Prostate gland (tissue), 2 donors: Measurements from ENCODE around the gene USP50. TPM values are rescaled to one million over a fixed set of nuclear protein-coding genes. Genes with fewer than 3 reads are reported as not detected.
"Not testable (repeated sequence)": the region's sequence is repeated elsewhere in the genome, so short reads cannot be mapped to it uniquely, and the experiment has no call there.

Source experiments
- DNase-seq: peaks from one replicate; pipeline ENCODE4 v3.0.0-alpha.2; 2019; ENCODE audit warnings: low spot score
- H3K27ac ChIP-seq, 2 donors: fragments of 200-600 bp; sonication (generic); 2 replicates each; pipeline ENCODE4 v1.5.1; 2017 to 2019
- H3K27me3 ChIP-seq: fragments of 200-600 bp; sonication (generic); replicated peaks from 2 replicates; pipeline ENCODE4 v1.5.1; 2019; ENCODE audit not compliant: insufficient read depth
- H3K36me3 ChIP-seq, 2 donors: fragments of 200-600 bp; sonication (generic); 1 replicate in 1 of 2; 2 replicates in 1 of 2; pipeline versions ENCODE4 v1.5.1 to v1.8.1; 2017 to 2019
- H3K4me1 ChIP-seq: fragments of 200-600 bp; sonication (generic); replicated peaks from 2 replicates; pipeline ENCODE4 v1.5.1; 2019
- H3K4me3 ChIP-seq, 2 donors: fragments of 200-600 bp; sonication (generic); 2 replicates each; pipeline ENCODE4 v1.5.1; 2017 to 2019
- H3K9me3 ChIP-seq: fragments of 200-600 bp; sonication (generic); 2 replicates; pipeline ENCODE4 v1.5.1; 2017
- POLR2A ChIP-seq: fragments of 450-650 bp; IDR thresholded peaks from one replicate; pipeline ENCODE4 v1.6.1; 2016; ENCODE audit warnings: antibody characterized with exemption, mild to moderate bottlenecking
- POLR2AphosphoS5 ChIP-seq: sonication (generic); formaldehyde crosslinking; IDR thresholded peaks from one replicate; pipeline ENCODE4 v1.6.1; 2017; ENCODE audit warnings: antibody characterized with exemption
- WGBS: methylation state at CpG from one replicate; pipeline ENCODE4 v1.1.5; 2018; 5-methylcytosine and 5-hydroxymethylcytosine counted together
- intact Hi-C: fragments of 100-400 bp; cut with DNase I; formaldehyde crosslinking; loops from one replicate; pipeline ENCODE4 v1.14.2; 2022
- total RNA-seq, 2 donors: library from RNA; depleted of rRNA; stranded (reverse); fragments of >200 nt; gene quantifications; one replicate each; pipeline ENCODE4 v1.1.0, GENCODE V29; 2016
- TF ChIP-seq, protein P1 (sequence below), 4 experiments: fragments of 200-600 bp in 2 of 4; fragments of 450-650 bp in 2 of 4; sonication (generic) in 2 of 4; IDR thresholded peaks; 1 replicate in 3 of 4; 2 replicates in 1 of 4; pipeline ENCODE4 v1.5.1; 2016 to 2019; ENCODE audit warnings: antibody characterized with exemption in 4 of 4, mild to moderate bottlenecking in 2 of 4, moderate library complexity in 2 of 4

The USP50 gene
- total RNA-seq, 2 donors from 2014 or later, result 3.5 TPM; not detected in 1

DNA sequence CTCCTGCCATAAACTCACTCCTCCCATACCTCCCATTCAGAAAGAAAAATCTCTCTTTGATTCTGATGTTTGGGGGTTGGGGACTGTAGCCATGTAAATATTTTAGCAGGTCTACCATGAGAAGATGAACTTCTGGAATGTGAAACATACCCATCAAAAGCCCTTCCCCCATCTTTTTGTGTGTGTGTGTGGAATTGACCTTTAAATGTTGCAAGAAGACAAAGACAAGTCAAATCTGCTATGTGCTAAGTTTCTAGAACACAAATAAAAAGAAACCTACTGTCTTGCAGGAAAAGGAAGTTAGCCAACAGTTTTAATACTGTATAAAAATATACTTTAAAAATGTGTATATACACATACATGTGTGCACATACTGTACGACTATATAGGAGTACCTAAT lies 29.7 kb upstream of the USP50 start:
- Histone ChIP-seq H3K27ac (no peak overlapping the region), H3K27me3 (no peaks in the 10 kb centered on the region), H3K4me3 (no peak overlapping the region), H3K36me3 (peaks cover 0 to 4% of the 10 kb centered on the region in 2 donors), H3K4me1 (no peaks in the 10 kb centered on the region), H3K9me3 (no peaks in the 10 kb centered on the region)
- intact Hi-C loops, result no loop called here
- TF ChIP-seq POLR2AphosphoS5 (no peak), POLR2A (no peak)
- TF ChIP-seq, protein P1, sequence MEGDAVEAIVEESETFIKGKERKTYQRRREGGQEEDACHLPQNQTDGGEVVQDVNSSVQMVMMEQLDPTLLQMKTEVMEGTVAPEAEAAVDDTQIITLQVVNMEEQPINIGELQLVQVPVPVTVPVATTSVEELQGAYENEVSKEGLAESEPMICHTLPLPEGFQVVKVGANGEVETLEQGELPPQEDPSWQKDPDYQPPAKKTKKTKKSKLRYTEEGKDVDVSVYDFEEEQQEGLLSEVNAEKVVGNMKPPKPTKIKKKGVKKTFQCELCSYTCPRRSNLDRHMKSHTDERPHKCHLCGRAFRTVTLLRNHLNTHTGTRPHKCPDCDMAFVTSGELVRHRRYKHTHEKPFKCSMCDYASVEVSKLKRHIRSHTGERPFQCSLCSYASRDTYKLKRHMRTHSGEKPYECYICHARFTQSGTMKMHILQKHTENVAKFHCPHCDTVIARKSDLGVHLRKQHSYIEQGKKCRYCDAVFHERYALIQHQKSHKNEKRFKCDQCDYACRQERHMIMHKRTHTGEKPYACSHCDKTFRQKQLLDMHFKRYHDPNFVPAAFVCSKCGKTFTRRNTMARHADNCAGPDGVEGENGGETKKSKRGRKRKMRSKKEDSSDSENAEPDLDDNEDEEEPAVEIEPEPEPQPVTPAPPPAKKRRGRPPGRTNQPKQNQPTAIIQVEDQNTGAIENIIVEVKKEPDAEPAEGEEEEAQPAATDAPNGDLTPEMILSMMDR (IDR thresholded peaks at IDR 0.05), result no peak
- DNase-seq, result no peak
- WGBS, result 67% methylated on average over 1 of the region's 1 CpG

DNA sequence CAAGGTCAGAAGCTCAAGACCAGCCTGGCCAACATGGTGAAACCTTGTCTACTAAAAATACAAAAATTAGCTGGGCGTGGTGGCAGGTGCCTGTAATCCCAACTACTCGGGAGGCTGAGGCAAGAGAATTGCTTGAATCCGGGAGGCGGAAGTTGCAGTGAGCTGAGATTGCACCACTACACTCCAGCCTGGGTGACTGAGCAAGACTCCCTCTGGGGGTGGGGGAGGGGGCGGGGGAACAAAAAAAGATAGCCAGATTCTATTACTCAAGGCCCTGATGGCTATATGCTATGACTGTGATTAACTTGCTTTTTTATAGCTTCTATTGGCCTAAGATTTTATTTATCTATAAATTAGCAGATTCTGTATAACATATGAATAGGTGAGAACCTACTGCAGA lies 27.4 kb upstream of the USP50 start:
- DNase-seq, H3K27me3 ChIP-seq, H3K9me3 ChIP-seq, H3K4me3 ChIP-seq, H3K27ac ChIP-seq, H3K36me3 ChIP-seq, intact Hi-C loops, H3K4me1 ChIP-seq: not testable (repeated sequence)
- 92% methylated on average over 5 of the region's 5 CpGs for WGBS

DNA sequence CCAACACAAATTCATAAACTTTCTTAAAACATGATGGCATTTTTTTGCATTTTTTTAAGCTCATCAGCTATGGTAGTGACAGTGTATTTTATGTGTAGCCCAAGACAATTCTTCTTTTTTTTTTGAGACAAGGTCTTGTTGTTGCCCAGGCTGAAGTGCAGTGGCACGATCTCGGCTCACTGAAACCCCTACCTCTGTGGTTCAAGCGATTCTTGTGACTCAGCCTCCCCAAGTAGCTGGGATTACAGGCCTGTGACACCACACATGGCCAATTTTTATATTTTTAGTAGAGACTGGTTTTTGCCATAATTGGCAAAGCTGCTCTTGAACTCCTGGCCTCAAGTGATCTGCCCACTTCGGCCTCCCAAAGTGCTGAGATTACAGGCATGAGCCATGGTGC lies 17.3 kb upstream of the USP50 start:
- Histone ChIP-seq H3K4me1 (no peaks in the 10 kb centered on the region), H3K27ac (no peak overlapping the region), H3K4me3 (no peak overlapping the region), H3K27me3 (no peaks in the 10 kb centered on the region), H3K9me3 (no peaks in the 10 kb centered on the region), H3K36me3 (no peaks in the 10 kb centered on the region)
- TF ChIP-seq POLR2A (no peak), POLR2AphosphoS5 (no peak)
- TF ChIP-seq, protein P1 (IDR thresholded peaks at IDR 0.05), result no peak
- intact Hi-C loops, result no loop called here
- DNase-seq, result no peak
- 92% methylated on average over 4 of the region's 4 CpGs for WGBS

DNA sequence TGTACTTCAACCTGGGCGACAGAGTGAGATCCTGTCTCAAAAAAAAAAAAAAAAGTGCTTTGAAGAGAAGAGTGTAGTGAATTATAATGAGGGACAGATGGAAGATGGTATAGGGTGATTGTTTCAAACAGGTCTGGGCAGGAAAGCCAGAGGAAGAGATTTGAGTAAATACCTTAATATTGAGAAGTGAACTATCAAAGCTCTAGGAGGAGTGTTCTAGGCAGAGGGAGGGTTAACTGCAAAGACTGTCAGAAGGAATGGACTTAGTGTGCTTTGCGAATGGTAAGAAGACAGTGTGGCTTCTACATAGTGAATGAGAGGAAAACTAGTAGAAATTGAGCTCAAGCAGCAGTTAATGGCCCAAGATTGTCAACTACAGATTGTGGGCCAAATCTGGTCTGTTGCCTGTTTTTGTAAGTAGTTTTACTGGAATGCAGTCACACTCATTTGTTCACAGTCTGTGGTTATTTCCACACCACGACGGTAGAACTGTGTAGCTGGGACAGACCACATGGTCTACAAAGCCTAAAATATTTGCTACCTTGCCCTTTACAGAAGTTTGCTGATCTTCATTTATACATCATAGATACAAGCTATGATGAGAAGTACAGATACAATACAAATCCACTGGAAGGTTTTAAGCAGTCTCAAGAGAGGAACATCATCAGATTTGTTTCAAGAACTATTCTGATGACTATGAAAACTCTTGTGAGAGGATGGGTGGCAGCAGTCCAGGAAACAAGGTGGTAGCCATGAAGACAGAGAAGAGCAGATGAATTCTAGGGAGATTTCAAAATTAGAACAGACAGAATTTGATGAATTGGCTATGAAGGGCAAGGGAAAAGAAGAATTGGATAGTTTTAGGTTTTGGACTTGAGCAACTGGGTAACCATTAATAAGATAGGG lies 16.5 kb upstream of the USP50 start:
- H3K4me3 ChIP-seq, result no peak overlapping the region
- H3K9me3 ChIP-seq, result no peaks in the 10 kb centered on the region
- no peaks in the 10 kb centered on the region for H3K27me3 ChIP-seq
- DNase-seq, result no peak
- WGBS, result 55% methylated on average over 4 of the region's 4 CpGs
- no peaks in the 10 kb centered on the region for H3K4me1 ChIP-seq
- H3K27ac ChIP-seq, result no peak overlapping the region
- TF ChIP-seq POLR2AphosphoS5, result no peak
- TF ChIP-seq, protein P1 (IDR thresholded peaks at IDR 0.05), result no peak
- no peak for TF ChIP-seq POLR2A
- intact Hi-C loops, result no loop called here
- no peaks in the 10 kb centered on the region for H3K36me3 ChIP-seq

DNA sequence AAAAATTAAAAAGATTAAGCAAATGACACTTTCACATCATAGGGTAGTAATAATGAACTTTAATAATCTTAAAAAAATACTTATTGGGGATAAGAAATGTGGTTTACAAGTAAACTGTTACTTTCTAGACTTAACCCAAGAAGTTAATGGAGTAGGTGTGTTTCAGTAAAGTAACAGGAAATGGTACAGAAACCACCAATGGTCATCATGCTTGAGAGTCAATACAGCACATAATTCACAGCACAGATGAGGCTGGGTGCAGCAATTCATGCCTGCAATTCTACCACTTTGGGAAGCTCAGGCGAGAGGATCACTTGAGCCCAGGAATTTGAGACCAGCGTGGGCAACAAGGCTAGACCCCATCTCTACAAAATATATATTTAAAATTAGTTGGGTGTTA lies 11.5 kb upstream of the USP50 start:
- H3K9me3 ChIP-seq, result no peaks in the 10 kb centered on the region
- TF ChIP-seq POLR2A (no peak), POLR2AphosphoS5 (no peak)
- TF ChIP-seq, protein P1 (IDR thresholded peaks at IDR 0.05), result no peak
- WGBS, result 100% methylated on average over 2 of the region's 2 CpGs
- intact Hi-C loops, result no loop called here
- H3K4me3 ChIP-seq, result no peak overlapping the region
- no peaks in the 10 kb centered on the region for H3K4me1 ChIP-seq
- H3K36me3 ChIP-seq, result no peaks in the 10 kb centered on the region
- DNase-seq, result no peak
- H3K27me3 ChIP-seq, result no peaks in the 10 kb centered on the region
- no peak overlapping the region for H3K27ac ChIP-seq
